DOHH2 (cell line): Measurements from ENCODE around the gene C7orf33.

Experiments
- H3F3A ChIP-seq: fragments of 200-600 bp; sonication (generic), shearing (Covaris generic); 2 replicates; pipeline ENCODE4 v1.6.0; 2016; ENCODE audit warnings: antibody characterized with exemption, mild to moderate bottlenecking; ENCODE audit not compliant: control insufficient read depth, insufficient read depth
- H3K27ac ChIP-seq: fragments of 200-600 bp; sonication (generic); 2 replicates; pipeline ENCODE4 v1.5.1; 2014; ENCODE audit warnings: low read depth, mild to moderate bottlenecking, low read length, moderate library complexity
- H3K27me3 ChIP-seq: fragments of 200-600 bp; sonication (generic); 2 replicates; pipeline ENCODE4 v1.6.1; 2014; ENCODE audit warnings: mild to moderate bottlenecking, low read length, mixed read lengths; ENCODE audit not compliant: control insufficient read depth
- H3K36me3 ChIP-seq: fragments of 200-600 bp; sonication (generic); 2 replicates; pipeline ENCODE4 v1.6.1; 2014; ENCODE audit warnings: mild to moderate bottlenecking, low read length, moderate library complexity, mixed read lengths; ENCODE audit not compliant: control insufficient read depth
- H3K4me1 ChIP-seq: fragments of 200-600 bp; sonication (generic); 2 replicates; pipeline ENCODE4 v1.6.1; 2014; ENCODE audit warnings: mild to moderate bottlenecking, low read length, mixed read lengths; ENCODE audit not compliant: control insufficient read depth
- H3K4me2 ChIP-seq: fragments of 200-600 bp; sonication (generic); 2 replicates; pipeline ENCODE4 v1.6.0; 2014; ENCODE audit warnings: mild to moderate bottlenecking, low read length, moderate library complexity
- H3K4me3 ChIP-seq: fragments of 200-600 bp; sonication (generic); 2 replicates; pipeline ENCODE4 v1.5.1; 2014; ENCODE audit warnings: mild to moderate bottlenecking, low read length, mixed read lengths
- H3K79me2 ChIP-seq: fragments of 200-600 bp; sonication (generic); 2 replicates; pipeline ENCODE4 v1.6.1; 2014; ENCODE audit warnings: mild to moderate bottlenecking, low read length, mixed read lengths; ENCODE audit not compliant: control insufficient read depth
- H3K9me2 ChIP-seq: fragments of 200-600 bp; sonication (generic); replicated peaks from 2 replicates; pipeline ENCODE4 v1.6.1; 2014; ENCODE audit warnings: mild to moderate bottlenecking, low read length, mixed read lengths; ENCODE audit not compliant: control insufficient read depth
- H3K9me3 ChIP-seq: fragments of 200-600 bp; sonication (generic); 2 replicates; pipeline ENCODE4 v1.6.1; 2014; ENCODE audit warnings: antibody characterized with exemption, low read length, mixed read lengths; ENCODE audit not compliant: control insufficient read depth, insufficient read depth
- H4K20me1 ChIP-seq: fragments of 200-600 bp; sonication (generic); 2 replicates; pipeline ENCODE4 v1.6.0; 2014; ENCODE audit warnings: low read depth, mild to moderate bottlenecking, antibody characterized with exemption, low read length, moderate library complexity; ENCODE audit not compliant: control insufficient read depth, insufficient read depth
- EZH2phosphoT487 ChIP-seq: fragments of 200-600 bp; sonication (generic); IDR thresholded peaks from 2 replicates; pipeline ENCODE4 v1.6.1; 2017; ENCODE audit warnings: borderline replicate concordance, mild to moderate bottlenecking, antibody characterized with exemption, low read length, moderate library complexity, mixed read lengths
- TF ChIP-seq, protein P1 (sequence below): fragments of 200-600 bp; sonication (generic); IDR thresholded peaks from one replicate; pipeline ENCODE4 v1.5.1; 2014; ENCODE audit warnings: antibody characterized with exemption, mild to moderate bottlenecking, low read depth, low read length; ENCODE audit not compliant: poor library complexity, severe bottlenecking

The C7orf33 gene

DNA sequence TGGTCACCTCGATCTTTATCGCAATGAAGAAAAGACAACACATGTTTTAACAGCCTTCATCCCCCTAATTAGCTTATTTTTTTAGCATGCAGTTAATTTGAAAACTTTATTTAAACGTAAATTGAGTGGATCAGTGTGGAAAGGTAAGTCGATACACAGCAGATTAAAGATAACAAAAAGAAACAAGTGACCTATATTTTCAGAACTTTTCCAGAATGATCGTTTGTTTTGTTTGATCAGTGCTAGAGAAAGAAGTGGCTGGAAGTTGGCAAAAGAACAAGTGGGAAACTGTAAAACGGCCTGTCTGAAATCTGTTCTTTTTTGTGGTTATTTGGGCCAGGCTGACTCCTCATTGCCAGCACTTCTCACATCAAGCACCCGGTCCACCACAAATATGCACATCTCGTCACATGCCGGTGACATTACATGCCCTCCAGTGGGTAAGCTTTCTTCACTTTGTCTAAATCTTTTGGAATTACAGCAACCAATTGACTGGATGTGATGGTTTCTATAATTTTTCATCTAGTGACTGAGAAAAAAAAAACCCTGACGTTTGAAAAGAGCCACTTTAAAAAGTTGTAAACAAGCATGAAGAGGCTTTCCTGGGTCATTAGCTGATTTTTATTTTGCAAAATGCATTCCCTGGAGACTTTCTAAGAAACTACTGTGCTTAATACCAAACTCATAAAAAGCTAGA lies 33.2 kb downstream of the C7orf33 start:
- Histone ChIP-seq H3K9me2 (no peaks in the 10 kb centered on the region), H3K4me1 (no peaks in the 10 kb centered on the region), H3K4me2 (no peak overlapping the region), H3K36me3 (no peaks in the 10 kb centered on the region), H4K20me1 (no peaks in the 10 kb centered on the region), H3F3A (no peaks in the 10 kb centered on the region), H3K79me2 (no peaks in the 10 kb centered on the region), H3K27ac (no peak overlapping the region), H3K27me3 (0 out of 2 replicates have a peak, but pooled peaks cover 21% of the 10 kb centered on the region), H3K9me3 (no peaks in the 10 kb centered on the region), H3K4me3 (no peak overlapping the region)
- TF ChIP-seq, protein P1, sequence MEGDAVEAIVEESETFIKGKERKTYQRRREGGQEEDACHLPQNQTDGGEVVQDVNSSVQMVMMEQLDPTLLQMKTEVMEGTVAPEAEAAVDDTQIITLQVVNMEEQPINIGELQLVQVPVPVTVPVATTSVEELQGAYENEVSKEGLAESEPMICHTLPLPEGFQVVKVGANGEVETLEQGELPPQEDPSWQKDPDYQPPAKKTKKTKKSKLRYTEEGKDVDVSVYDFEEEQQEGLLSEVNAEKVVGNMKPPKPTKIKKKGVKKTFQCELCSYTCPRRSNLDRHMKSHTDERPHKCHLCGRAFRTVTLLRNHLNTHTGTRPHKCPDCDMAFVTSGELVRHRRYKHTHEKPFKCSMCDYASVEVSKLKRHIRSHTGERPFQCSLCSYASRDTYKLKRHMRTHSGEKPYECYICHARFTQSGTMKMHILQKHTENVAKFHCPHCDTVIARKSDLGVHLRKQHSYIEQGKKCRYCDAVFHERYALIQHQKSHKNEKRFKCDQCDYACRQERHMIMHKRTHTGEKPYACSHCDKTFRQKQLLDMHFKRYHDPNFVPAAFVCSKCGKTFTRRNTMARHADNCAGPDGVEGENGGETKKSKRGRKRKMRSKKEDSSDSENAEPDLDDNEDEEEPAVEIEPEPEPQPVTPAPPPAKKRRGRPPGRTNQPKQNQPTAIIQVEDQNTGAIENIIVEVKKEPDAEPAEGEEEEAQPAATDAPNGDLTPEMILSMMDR: no peak
- TF ChIP-seq EZH2phosphoT487: no peak

DNA sequence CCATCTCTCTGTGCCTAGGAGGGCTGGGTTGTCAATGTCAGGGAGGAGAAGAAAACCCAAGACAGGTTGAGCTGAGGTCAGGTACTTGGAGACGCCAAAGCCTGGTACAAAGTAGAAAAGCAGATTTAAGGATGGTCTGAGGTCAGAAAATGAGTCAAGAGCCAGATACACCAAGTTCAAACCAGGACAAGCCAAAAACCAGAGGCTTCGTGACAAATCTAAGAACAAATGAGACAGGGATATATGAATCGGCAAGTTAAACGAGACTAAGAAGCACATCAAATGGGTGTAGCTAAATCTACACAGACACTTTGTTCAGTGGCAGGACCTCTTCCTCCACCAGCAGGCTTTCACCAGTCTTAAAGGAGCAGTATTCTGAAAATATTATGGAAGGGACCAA lies 34.2 kb downstream of the C7orf33 start:
- H3K79me2 ChIP-seq: no peaks in the 10 kb centered on the region
- H3F3A ChIP-seq: no peaks in the 10 kb centered on the region
- H3K27ac ChIP-seq: no peak overlapping the region
- no peak overlapping the region for H3K4me2 ChIP-seq
- H3K9me2 ChIP-seq: no peaks in the 10 kb centered on the region
- H3K36me3 ChIP-seq: no peaks in the 10 kb centered on the region
- no peaks in the 10 kb centered on the region for H3K9me3 ChIP-seq
- H3K4me1 ChIP-seq: peaks cover 1% of the 10 kb centered on the region
- H3K4me3 ChIP-seq: no peak overlapping the region
- TF ChIP-seq, protein P1: no peak
- no peak for TF ChIP-seq EZH2phosphoT487
- no peaks in the 10 kb centered on the region for H4K20me1 ChIP-seq
- 0 out of 2 replicates have a peak, but pooled peaks cover 21% of the 10 kb centered on the region for H3K27me3 ChIP-seq

DNA sequence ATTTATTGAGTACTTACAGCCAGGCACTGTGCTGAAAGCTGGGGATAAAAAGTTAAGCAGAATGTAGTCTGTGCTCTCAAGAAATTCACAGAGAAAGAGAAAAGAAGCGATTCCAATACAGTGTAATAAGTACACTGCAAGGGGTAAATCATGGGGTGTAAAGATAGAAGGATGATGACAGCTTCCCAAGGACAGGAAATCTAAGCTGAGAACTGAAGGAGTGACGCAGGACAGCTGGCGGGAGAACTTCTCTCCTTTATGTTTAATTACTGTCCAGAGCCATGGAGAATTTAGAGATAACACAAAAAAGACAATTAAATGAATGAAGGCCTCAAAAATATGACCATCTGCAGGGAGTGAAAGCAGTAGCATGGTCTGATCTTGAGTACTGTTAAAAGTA lies 34.8 kb downstream of the C7orf33 start:
- Histone ChIP-seq H3K79me2 (no peaks in the 10 kb centered on the region), H3K4me3 (no peak overlapping the region), H3F3A (no peaks in the 10 kb centered on the region), H3K27me3 (0 out of 2 replicates have a peak, but pooled peaks cover 25% of the 10 kb centered on the region), H3K4me1 (peaks cover 7% of the 10 kb centered on the region), H3K9me2 (no peaks in the 10 kb centered on the region), H3K9me3 (no peaks in the 10 kb centered on the region), H3K36me3 (no peaks in the 10 kb centered on the region), H4K20me1 (no peaks in the 10 kb centered on the region), H3K4me2 (no peak overlapping the region), H3K27ac (no peak overlapping the region)
- TF ChIP-seq, protein P1: no peak
- no peak for TF ChIP-seq EZH2phosphoT487
